Right lobe of liver (tissue), 4 donors: ENCODE results near the gene FBXO44.

Experiments
- CTCF ChIP-seq, 4 donors: fragments of 200-600 bp in 3 of 4; fragments of 450-650 bp in 1 of 4; IDR thresholded peaks; one replicate each; pipeline versions ENCODE4 v1.5.1 to v1.8.0; 2016 to 2022; ENCODE audit warnings: antibody characterized with exemption in 4 of 4, mild to moderate bottlenecking in 2 of 4
- POLR2A ChIP-seq: fragments of 450-650 bp; IDR thresholded peaks from one replicate; pipeline ENCODE4 v1.6.1; 2017; ENCODE audit warnings: antibody characterized with exemption, mild to moderate bottlenecking
- donor health status: DM: no; HTN: no; CAD: no.
- donor health status: DM: no; HTN: no; CAD: no.
- donor health status: DM: no; HTN: yes; CAD: no.

- TF ChIP-seq POLR2A = no peak
- no peak for TF ChIP-seq CTCF (IDR thresholded peaks at IDR 0.05)
Measured at GRCh38 chr1:11610629-11611180, 44.0 kb upstream of the FBXO44 start.
